HG03575 (cell line): ENCODE results near the gene KCNAB2.

Experiments used
- ATAC-seq: cut with Tn5 transposase; IDR thresholded peaks from one replicate; pipeline ENCODE4 v1.9.1; 2021; ENCODE audit not compliant: unreplicated experiment, insufficient number of reproducible peaks, low FRiP score; ENCODE audit errors: extremely low read depth

Gene KCNAB2

GRCh38 chr1:6101826-6102531, 56.3 kb downstream of the KCNAB2 start:
- no peak for ATAC-seq

GRCh38 chr1:6102532-6102845, 56.8 kb downstream of the KCNAB2 start:
- no peak for ATAC-seq

- no peak for ATAC-seq
Measured at GRCh38 chr1:6103111-6103853, 57.6 kb downstream of the KCNAB2 start.

GRCh38 chr1:6103854-6104530, 58.3 kb downstream of the KCNAB2 start:
- ATAC-seq = no peak

- ATAC-seq = no peak
Measured at GRCh38 chr1:6104631-6105030, 58.9 kb downstream of the KCNAB2 start.

- no peak for ATAC-seq
Measured at GRCh38 chr1:6105218-6105679, 59.6 kb downstream of the KCNAB2 start.

GRCh38 chr1:6105763-6106162, 60.1 kb downstream of the KCNAB2 start:
- ATAC-seq = no peak

- ATAC-seq = no peak
Measured at GRCh38 chr1:6106321-6106731, 60.6 kb downstream of the KCNAB2 start.

- ATAC-seq = no peak
Measured at GRCh38 chr1:6106977-6107376, 61.3 kb downstream of the KCNAB2 start.

GRCh38 chr1:6107409-6108356, 62.0 kb downstream of the KCNAB2 start:
- no peak for ATAC-seq

- no peak for ATAC-seq
Measured at GRCh38 chr1:6108476-6108875, 62.8 kb downstream of the KCNAB2 start.

- ATAC-seq = no peak
Measured at GRCh38 chr1:6108937-6109614, 63.4 kb downstream of the KCNAB2 start.

- ATAC-seq = no peak
Measured at GRCh38 chr1:6109688-6110087, 64.0 kb downstream of the KCNAB2 start.

GRCh38 chr1:6110326-6110725, 64.6 kb downstream of the KCNAB2 start:
- no peak for ATAC-seq

- no peak for ATAC-seq
Measured at GRCh38 chr1:6111571-6111970, 65.9 kb downstream of the KCNAB2 start.

- ATAC-seq = no peak
Measured at GRCh38 chr1:6111991-6112689, 66.5 kb downstream of the KCNAB2 start.

- no peak for ATAC-seq
Measured at GRCh38 chr1:6112690-6113005, 67.0 kb downstream of the KCNAB2 start.

GRCh38 chr1:6113116-6113515, 67.4 kb downstream of the KCNAB2 start:
- no peak for ATAC-seq
